Epithelial cell of prostate (primary cell): ENCODE data around the gene GP1BB.
A peak's percentile ranks its signal among the peaks of the same experiment; 100 is the strongest.
"Not testable (repeated sequence)": the region's sequence is repeated elsewhere in the genome, so short reads cannot be mapped to it uniquely, and the experiment has no call there.

Experiments used
- DNase-seq: peaks from one replicate; pipeline ENCODE4 v3.0.0-alpha.2; 2011; ENCODE audit warnings: low read depth, low spot score
- H3K27ac ChIP-seq: fragments of 450-650 bp; 2 replicates; pipeline ENCODE4 v1.5.1; 2017; ENCODE audit warnings: mild to moderate bottlenecking

The GP1BB gene

GRCh38 chr22:19723232-19723982 lies at the start of gene GP1BB:
Gene GP1BB (plus strand): TSS chr22:19723539. CDS start chr22:19723570, 31 bp downstream.
- DNase-seq, result no peak
- H3K27ac ChIP-seq, result no peak within 1 kb of the TSS

GRCh38 chr22:19673660-19674059 lies 49.7 kb upstream of the GP1BB start:
- H3K27ac ChIP-seq, result no peak overlapping the region
- DNase-seq, result no peak

GRCh38 chr22:19674129-19674928 lies 49.0 kb upstream of the GP1BB start:
- H3K27ac ChIP-seq, result no peak overlapping the region
- no peak for DNase-seq

GRCh38 chr22:19674929-19675253 lies 48.4 kb upstream of the GP1BB start:
- no peak for DNase-seq

GRCh38 chr22:19675428-19675827 lies 47.9 kb upstream of the GP1BB start:
- DNase-seq, result no peak
- H3K27ac ChIP-seq, result no peak overlapping the region

More at GRCh38 chr22:19674929-19675253, 48.4 kb upstream of the GP1BB start:
- no peak overlapping the region for H3K27ac ChIP-seq

- DNase-seq, H3K27ac ChIP-seq: not testable (repeated sequence)
Observed at GRCh38 chr22:19676437-19676836, 46.9 kb upstream of the GP1BB start.

GRCh38 chr22:19678949-19679521 lies 44.3 kb upstream of the GP1BB start:
- DNase-seq, result no peak
- H3K27ac ChIP-seq, result no peak overlapping the region

GRCh38 chr22:19679522-19680101 lies 43.7 kb upstream of the GP1BB start:
- DNase-seq, result no peak
- H3K27ac ChIP-seq, result no peak overlapping the region

- no peak for DNase-seq
- H3K27ac ChIP-seq, result no peak overlapping the region
Observed at GRCh38 chr22:19680287-19680881, 43.0 kb upstream of the GP1BB start.

- no peak for DNase-seq
- no peak overlapping the region for H3K27ac ChIP-seq
Observed at GRCh38 chr22:19680911-19681862, 42.2 kb upstream of the GP1BB start.

- DNase-seq, result no peak
- H3K27ac ChIP-seq, result no peak overlapping the region
Observed at GRCh38 chr22:19681863-19682245, 41.5 kb upstream of the GP1BB start.

- no peak for DNase-seq
- no peak overlapping the region for H3K27ac ChIP-seq
Observed at GRCh38 chr22:19686946-19687345, 36.4 kb upstream of the GP1BB start.

- no peak for DNase-seq
- H3K27ac ChIP-seq, result no peak overlapping the region
Observed at GRCh38 chr22:19687561-19688300, 35.6 kb upstream of the GP1BB start.

GRCh38 chr22:19688301-19689290 lies 34.7 kb upstream of the GP1BB start:
- DNase-seq, result no peak
- H3K27ac ChIP-seq, result no peak overlapping the region

GRCh38 chr22:19689408-19689807 lies 33.9 kb upstream of the GP1BB start:
- no peak for DNase-seq
- H3K27ac ChIP-seq, result no peak overlapping the region

- H3K27ac ChIP-seq, result peak overlapping the region; percentile 39
- DNase-seq, result no peak
Observed at GRCh38 chr22:19691007-19691720, 32.2 kb upstream of the GP1BB start.

- DNase-seq, result peak; percentile 26
- H3K27ac ChIP-seq, result peak overlapping the region; percentile 39
Observed at GRCh38 chr22:19691721-19692341, 31.5 kb upstream of the GP1BB start.
